ENCODE data around the gene RBM45. TPM values are rescaled to one million over a fixed set of nuclear protein-coding genes. Genes with fewer than 3 reads are reported as not detected.

RBM45 gene
- total RNA-seq, 4 donors from 2014 or later, result 13.8 to 28.1 (median 22.8) TPM

DNA sequence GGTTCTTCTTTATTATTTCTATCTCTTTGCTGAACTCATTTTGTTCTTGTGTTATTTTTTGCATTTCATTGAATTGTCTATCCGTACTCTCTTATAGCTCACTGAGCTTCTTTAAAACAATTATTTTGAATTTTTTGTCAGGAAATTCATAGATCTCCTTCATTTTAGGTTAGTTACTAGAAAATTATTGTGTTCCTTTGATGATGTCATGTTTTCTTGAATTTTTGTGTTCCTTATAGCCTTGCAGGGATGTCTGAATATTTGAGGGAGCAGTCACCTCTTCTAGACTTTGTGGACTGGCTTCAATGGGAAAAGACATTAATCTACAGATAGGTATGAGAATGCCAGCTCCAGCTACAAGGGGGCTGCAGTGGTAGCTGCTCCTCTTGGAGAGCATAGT is 61.4 kb downstream of the RBM45 start:
- Histone ChIP-seq H3K27ac (no peak overlapping the region), H3K4me1 (no peaks in the 10 kb centered on the region), H3K9me3 (no peaks in the 10 kb centered on the region), H3K4me3 (no peak overlapping the region), H3K36me3 (no peaks in the 10 kb centered on the region), H3K27me3 (no peaks in the 10 kb centered on the region)
- DNase-seq, result no peak
- TF ChIP-seq, protein P1, sequence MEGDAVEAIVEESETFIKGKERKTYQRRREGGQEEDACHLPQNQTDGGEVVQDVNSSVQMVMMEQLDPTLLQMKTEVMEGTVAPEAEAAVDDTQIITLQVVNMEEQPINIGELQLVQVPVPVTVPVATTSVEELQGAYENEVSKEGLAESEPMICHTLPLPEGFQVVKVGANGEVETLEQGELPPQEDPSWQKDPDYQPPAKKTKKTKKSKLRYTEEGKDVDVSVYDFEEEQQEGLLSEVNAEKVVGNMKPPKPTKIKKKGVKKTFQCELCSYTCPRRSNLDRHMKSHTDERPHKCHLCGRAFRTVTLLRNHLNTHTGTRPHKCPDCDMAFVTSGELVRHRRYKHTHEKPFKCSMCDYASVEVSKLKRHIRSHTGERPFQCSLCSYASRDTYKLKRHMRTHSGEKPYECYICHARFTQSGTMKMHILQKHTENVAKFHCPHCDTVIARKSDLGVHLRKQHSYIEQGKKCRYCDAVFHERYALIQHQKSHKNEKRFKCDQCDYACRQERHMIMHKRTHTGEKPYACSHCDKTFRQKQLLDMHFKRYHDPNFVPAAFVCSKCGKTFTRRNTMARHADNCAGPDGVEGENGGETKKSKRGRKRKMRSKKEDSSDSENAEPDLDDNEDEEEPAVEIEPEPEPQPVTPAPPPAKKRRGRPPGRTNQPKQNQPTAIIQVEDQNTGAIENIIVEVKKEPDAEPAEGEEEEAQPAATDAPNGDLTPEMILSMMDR (IDR thresholded peaks at IDR 0.05), result no peak
- no peak for TF ChIP-seq POLR2A (IDR thresholded peaks at IDR 0.05)

DNA sequence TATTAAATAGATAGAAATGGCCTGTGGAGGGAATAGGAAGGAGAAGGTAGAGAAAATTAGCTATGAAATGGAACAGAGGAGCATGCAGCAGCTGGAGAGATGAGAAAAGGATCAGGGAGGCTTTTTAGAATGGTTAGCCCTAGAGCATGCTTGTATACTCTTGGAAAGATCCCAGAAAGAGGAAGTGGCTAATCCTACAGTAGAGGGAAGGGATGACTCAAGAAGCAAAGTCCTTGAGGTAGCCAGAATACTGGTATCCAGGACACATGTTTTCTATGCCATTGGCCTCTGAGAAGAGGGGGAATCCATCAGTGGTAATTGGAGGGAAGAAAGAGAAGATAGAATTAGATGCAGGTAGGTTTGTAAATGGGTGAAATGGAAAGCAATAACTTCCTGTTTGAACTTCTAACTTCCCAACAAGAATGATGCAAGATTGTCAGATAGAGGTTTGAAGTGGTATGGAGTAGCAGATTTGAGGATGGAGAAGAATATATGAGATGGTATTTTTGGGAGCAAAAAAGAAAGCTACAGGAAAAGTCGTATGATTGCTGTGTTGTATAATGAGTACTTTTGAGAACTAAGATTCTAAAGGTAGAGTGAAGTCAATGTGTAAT is 64.9 kb downstream of the RBM45 start:
- no peak for TF ChIP-seq POLR2A (IDR thresholded peaks at IDR 0.05)
- TF ChIP-seq, protein P1 (IDR thresholded peaks at IDR 0.05), result no peak

More for the DNA sequence above, 64.9 kb downstream of the RBM45 start:
- Histone ChIP-seq H3K4me1 (no peaks in the 10 kb centered on the region), H3K4me3 (no peak overlapping the region), H3K27me3 (no peaks in the 10 kb centered on the region), H3K27ac (no peak overlapping the region), H3K9me3 (no peaks in the 10 kb centered on the region), H3K36me3 (no peaks in the 10 kb centered on the region)
- DNase-seq, result no peak

Small RNAs within 50 kb of the gene (small RNA-seq; reads per million reads assigned to genes)
- gene AC011998.1 (0 reads per million in 2 donors), gene RNU5E-9P (0 reads per million in 2 donors)

Other genes with a start within 250 kb of the RBM45 start
- 1 to 10 TPM; 1.6 to 2.1 (median 1.7) TPM for gene PDE11A, start 39.7 kb upstream of the RBM45 start, total RNA-seq
- 10 to 100 TPM in 1 of 4 donors, 1 to 10 TPM in 3; 3.4 to 14.9 (median 4.9) TPM for gene OSBPL6, start 82.1 kb downstream of the RBM45 start, total RNA-seq

All from Peyer's patch (tissue), 4 donors.